Fibroblast of pulmonary artery (primary cell): ENCODE results near the gene HDAC10.

Source experiments
- DNase-seq: peaks from one replicate; pipeline ENCODE4 v3.0.0-alpha.2; 2010; ENCODE audit warnings: low read depth
- H3K4me3 ChIP-seq: replicated peaks from 2 replicates; pipeline ENCODE4 v1.5.1; 2011; ENCODE audit warnings: low read depth, mild to moderate bottlenecking, control low read depth, low read length, moderate library complexity
- TF ChIP-seq, protein P1 (sequence below): IDR thresholded peaks from 2 replicates; pipeline ENCODE4 v1.5.1; 2011; ENCODE audit warnings: mild to moderate bottlenecking, control low read depth, low read length, inconsistent platforms; ENCODE audit errors: missing control alignments

The HDAC10 gene

DNA sequence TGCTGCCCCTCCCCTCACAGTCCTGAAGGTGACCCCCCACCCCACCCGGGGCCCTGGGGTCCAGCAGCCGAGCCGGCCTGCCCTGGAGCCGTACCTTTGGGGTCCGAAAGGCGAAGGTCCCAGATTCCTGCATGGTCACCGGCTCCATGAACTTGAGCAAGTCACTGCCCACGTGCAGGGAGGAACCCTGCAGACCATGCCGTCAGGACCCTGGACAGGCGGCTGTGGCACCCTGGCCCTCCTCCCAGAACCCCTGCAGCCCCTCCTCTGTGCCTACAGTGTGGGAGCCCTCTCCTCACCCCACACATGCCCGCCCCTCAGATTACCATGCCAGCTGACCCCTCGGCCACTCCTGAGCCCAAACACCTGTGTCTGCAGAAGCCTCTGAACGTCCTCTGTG lies 33.4 kb upstream of the HDAC10 start:
- TF ChIP-seq, protein P1, sequence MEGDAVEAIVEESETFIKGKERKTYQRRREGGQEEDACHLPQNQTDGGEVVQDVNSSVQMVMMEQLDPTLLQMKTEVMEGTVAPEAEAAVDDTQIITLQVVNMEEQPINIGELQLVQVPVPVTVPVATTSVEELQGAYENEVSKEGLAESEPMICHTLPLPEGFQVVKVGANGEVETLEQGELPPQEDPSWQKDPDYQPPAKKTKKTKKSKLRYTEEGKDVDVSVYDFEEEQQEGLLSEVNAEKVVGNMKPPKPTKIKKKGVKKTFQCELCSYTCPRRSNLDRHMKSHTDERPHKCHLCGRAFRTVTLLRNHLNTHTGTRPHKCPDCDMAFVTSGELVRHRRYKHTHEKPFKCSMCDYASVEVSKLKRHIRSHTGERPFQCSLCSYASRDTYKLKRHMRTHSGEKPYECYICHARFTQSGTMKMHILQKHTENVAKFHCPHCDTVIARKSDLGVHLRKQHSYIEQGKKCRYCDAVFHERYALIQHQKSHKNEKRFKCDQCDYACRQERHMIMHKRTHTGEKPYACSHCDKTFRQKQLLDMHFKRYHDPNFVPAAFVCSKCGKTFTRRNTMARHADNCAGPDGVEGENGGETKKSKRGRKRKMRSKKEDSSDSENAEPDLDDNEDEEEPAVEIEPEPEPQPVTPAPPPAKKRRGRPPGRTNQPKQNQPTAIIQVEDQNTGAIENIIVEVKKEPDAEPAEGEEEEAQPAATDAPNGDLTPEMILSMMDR: no peak
- H3K4me3 ChIP-seq: no peak overlapping the region
- DNase-seq: no peak

DNA sequence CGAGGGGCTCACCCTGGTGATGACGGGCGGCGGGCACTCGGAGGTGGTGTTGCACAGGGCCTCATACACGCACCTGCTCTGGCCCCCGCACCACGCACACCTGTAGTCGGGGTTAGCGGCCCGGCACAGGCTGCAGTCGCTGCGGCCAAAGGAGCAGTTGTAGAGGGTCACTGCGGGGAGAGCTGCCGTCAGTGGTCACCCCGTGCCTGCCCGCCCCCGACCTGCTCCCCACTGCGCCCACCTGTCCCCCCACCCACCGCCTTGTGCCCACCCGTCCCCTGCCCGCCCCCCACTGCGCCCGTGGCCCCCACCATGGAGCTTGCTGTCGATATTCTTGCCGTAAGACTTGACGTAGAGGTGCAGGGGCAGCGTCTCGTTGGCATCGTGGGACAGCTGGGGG lies 32.8 kb upstream of the HDAC10 start:
- TF ChIP-seq, protein P1: no peak

DNA sequence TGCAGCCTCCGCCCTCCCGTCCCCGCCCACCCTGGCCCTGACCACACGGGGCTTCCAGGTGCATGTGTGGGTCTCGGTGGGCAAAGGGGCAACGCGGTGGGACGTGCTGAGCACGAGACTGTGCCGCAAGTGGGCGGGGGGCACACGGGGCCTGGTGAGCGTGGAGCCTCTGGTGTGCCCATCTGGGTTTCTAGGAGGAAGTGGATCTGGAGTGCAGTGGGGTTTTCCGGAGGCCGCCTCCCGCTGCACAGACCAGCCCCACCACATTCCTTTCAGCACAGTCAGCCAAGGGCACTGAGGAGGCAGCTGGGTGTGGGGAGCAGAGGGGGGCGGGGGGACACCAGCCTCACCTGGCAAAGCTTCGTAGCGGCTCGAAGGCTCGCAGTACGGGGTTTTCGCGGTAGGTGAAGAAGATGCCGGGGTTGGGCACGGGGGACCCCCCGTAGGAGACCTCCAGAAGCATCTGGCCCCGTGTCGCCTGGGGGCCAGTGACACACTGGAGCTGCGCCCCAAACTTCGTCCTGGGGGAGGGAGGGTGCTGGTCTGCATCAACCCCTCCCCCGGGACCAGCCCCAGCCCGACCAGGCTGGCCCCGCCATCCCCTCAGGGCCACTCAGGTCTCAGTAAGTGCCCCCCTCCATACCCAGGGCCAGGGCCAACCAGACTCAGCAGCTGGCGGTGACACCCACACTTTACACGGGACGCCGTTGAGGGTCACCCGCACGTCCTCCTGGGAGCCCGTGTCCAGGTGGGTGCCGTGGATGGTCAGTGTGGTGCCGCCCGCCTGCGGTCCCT lies 31.5 kb upstream of the HDAC10 start:
- H3K4me3 ChIP-seq: no peak overlapping the region
- TF ChIP-seq, protein P1: no peak
- peak; percentile 53 for DNase-seq

More for the DNA sequence above, 32.8 kb upstream of the HDAC10 start:
- H3K4me3 ChIP-seq: no peak overlapping the region
- no peak for DNase-seq

DNA sequence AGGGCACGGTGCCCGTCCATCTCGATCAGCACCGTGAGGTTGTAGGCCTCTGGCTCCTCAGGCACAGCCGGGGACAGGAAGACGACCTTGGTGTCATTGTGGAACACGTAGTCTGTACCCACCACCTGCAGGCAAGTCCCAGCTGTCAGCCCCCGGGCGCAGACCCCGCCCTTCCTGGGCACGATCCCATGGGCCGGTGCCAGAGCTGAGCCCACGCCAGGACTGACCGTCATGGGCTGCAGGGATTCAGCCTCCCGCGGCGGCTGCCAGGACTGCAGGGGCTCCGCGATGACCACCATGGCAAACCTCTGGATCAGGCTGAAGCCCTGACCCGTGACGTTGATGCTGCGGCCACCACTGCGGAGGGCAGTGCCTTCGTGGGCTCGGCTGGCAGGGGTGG lies 30.9 kb upstream of the HDAC10 start:
- no peak for DNase-seq
- H3K4me3 ChIP-seq: no peak overlapping the region
- TF ChIP-seq, protein P1: no peak

DNA sequence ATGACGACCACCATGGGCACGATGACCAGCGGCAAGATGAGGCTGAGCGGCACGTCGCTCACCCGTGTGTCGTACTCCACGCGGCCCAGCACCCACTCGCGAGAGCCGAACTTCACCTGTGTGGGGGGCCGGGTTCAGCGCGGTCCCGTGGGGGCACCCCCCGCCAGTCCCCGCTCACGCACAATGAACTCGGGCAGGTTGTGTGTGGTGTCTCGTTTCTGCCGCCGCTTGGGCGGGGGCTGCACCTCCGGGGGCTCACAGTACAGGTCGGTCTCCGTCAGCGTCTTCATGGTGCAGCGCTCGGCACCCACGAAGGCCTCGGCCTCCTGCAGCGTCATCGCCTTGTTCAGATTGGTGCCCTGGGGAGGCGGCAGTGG lies 30.3 kb upstream of the HDAC10 start:
- no peak overlapping the region for H3K4me3 ChIP-seq
- TF ChIP-seq, protein P1: no peak
- no peak for DNase-seq

DNA sequence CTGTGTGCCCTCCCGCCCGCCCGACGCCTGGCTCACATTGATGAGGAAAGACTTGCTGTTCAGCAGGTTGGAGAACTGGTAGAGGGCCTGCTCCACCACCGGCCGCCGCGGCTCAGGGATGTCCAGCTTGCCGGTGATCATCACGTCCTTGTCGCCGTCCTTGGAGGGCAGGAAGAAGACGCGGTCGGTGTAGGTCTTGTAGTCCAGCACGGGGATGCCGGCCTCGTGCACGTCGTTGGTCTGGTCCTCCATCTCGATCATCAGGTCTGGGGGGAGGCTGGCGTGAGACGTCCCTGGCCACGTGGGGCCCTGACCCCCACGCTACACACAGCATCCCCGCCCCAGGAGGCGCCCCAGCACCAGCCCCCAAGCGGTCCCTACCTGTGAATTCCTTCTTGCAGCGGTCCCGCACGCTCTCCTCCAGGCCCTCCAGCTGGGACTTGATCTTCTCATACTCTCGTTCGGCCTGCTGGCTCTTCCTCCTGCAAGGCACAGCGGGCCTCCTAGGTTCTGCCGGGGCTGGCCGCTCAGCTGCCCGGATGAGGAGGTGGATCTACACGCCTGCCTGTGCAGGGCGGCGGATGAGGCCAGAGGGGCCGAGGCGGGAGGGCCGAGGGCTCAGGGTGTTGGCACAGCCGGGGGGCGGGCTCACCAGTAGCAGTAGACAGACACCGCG lies 29.8 kb upstream of the HDAC10 start:
- TF ChIP-seq, protein P1: no peak
- H3K4me3 ChIP-seq: no peak overlapping the region
- DNase-seq: no peak
